ENCODE measurements around the gene LOXL3.

LOXL3 gene

DNA sequence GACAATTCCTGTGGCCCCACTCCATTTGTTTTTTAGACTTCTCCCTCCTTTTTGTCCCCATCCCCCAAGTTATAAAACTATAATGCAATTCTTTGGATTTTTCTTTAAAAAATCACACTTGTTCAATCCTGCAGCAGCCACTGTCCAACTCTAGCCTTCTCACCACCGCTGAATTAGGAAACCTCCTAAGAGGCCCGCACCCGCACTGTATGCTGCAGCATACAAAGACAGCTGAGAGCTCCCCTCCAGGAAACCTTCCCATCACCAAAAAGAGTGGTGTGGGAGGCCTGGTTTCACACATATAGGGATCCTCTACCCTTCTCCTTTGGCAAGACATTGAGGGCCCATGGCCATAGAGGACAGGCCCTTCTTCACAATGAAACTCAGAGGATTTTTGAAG lies 49.2 kb downstream of the LOXL3 start:
- no peak for DNase-seq

- no peak for DNase-seq
Observed at GRCh38 chr2:74503506-74504475, 50.0 kb downstream of the LOXL3 start.

GRCh38 chr2:74502720-74503505 lies 50.8 kb downstream of the LOXL3 start:
- peak; percentile 97 for DNase-seq

GRCh38 chr2:74502147-74502719 lies 51.5 kb downstream of the LOXL3 start:
- DNase-seq, result no peak

DNA sequence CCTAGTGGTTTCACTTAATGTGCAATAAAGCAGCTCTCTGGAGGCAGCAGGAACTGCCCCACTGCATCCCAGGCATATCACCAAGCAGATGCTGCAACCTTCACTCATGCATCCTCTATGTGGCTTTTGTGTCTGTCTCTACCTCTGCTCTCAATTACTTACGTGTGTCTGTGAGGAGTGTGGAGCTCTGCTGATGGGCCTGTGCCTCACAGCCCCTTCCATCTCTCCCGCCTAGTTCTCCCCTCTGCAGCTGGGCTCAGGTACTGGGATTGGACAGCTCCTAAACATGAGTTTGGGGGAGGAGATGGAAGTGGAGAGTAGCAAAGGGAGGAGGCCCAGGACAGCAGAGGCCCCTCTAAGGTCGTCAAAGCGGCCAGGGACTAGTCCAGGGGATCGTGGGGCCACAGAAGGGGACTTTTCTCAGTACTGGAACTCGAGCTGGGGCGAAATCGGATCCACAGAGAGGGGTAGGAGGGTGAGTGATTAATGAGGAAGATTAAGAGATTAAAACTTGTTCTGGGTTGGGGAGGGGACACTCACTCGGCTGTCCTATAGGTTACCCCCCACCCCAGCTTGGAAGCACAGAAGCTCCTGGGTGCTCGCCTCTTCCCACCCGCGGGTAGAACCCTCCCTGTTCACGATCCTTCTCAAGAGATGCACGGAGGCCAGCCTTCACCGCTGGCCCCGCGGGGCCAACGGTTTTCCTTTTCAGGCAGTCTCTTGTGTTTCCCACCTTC lies 52.2 kb downstream of the LOXL3 start:
- DNase-seq, result peak; percentile 69

DNA sequence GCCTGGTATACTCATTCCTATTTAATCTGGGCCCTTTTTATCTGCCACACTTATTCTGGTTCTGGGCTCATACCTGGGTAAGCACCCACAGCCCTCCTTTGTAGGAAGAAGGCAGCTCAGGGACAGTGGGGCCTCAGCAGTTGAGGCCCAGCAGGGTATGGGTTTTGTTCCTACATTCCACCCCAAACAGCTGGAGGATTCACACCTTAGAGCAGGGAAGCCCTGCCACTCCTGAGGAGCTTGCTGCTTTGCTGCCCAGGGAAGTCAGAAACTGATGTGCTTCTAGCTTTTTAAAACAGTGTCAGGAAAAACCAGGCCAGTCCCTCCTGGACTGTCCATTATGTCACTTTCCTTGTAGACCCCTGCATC lies 53.2 kb downstream of the LOXL3 start:
- no peak for DNase-seq

- DNase-seq, result no peak
Observed at GRCh38 chr2:74499940-74500577, 53.7 kb downstream of the LOXL3 start.

- peak; percentile 70 for DNase-seq
Observed at GRCh38 chr2:74499267-74499939, 54.3 kb downstream of the LOXL3 start, which contains the start of gene LBX2. TSS of gene LBX2 (minus strand) at chr2:74499603. CDS start at chr2:74499537, 66 bp downstream.

DNA sequence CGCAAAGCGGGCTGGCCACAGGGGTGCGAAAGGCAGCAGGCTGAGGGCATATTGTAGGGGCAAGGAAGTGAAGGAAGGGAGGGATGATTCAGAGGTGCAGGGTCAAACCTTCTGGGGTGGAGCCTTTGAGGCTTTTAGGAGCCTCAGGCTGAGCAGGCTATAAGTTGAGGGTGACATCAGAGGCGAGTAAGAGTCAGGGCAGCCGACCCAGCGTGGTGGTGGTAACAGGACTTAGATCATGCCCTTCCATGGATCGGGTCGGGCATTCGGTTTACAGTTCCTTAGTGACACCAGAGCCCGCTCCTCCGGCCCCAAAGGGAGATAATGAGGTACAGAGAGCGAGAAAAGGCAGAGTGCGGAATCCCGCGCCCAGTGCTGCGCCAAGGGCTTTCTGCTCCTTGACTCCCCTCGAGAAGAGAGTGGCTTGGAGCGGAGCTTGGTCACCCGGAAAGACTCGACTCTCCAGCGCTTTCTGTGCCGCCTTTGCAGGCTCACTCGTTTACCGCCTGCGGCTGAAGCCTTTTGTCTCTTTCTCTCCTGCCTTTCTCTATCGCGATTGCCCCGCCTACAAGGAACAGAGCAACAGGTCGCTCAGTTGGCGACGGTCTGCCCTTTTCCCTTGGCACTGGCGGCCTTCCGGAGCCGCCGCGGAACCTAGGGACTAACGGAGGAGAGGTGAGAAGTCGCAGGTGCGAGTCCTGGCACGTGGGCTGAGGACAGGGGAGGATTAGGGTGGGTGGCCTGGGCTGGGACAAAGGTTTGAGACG lies 55.1 kb downstream of the LOXL3 start:
- peak; percentile 73 for DNase-seq

- DNase-seq, result peak; percentile 77
Observed at GRCh38 chr2:74497777-74498499, 55.8 kb downstream of the LOXL3 start.

DNA sequence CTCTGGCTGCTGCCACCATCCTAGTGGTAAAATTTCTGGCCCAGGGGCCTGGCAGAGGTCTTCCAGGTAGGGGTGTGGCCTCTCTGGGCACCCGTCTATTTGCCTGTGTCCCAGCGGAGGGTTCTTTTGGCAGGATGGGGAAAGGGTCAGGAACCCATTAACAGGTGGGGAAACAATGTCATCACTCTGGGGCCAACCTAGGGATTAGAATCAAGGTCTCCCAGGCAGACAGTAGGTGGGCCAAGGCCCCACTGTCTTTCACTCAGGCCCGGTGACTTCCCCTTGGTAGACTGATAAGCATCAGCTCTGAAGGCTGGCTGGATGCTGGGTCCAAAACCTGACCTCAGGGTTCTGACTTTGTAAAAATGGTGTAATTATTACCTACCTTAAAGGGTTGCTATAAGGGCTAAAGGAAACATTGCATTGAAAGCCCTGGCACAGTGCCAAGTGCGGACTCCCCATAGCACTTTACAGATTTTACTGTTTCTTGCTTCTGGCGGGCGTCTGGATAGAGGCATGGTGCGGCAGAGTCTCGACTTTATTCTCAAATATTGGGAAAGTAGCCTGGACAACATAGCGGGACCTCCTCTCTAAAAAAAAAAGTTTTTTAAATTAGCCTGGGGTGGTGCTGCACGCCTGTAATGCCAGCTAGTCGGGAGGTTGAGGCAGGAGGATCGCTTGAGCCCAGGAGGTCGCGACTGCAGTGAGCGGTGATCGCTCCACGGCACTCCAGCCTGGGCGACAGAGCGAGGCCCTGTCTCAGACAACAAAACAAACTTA lies 56.6 kb downstream of the LOXL3 start:
- DNase-seq, result peak; percentile 38

DNA sequence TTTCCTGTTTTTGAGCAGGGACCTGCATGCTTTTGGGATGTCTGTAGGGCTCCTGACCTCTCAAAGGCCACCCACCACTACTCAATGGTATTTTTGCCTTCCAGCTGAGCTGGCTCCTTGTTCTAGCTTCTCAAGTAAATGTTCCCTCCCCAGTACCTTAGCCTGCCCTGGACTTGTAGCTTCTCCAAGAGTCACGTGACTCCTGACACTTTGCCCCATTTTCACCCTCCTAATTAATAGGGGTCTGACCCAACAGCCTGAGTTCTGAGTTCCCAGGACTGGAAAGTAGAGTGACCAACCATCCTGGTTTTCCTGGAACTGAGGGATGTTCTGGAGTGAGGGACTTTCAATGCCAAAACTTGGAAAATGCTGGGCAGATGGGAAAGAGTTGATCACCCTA lies 58.3 kb downstream of the LOXL3 start:
- peak; percentile 35 for DNase-seq

DNA sequence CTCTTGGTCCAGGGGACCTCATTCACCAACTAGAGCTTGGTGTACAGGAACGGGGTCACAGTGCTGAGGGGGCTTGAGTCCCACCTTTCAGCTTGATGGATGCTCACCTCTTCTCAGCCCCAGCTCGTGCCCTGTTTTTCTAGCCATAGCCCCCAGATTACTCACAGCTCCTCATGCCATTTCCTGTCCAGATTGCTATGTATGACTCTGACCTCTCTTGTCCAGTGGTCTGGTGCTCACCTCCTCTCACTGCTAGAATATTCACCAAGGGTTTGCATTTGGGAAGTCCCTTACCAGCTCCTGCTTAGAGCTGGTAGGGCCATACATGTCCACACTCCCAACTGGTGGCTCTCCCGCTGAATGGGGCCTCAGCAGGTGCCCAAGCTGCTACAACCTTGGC lies 60.2 kb downstream of the LOXL3 start:
- DNase-seq, result no peak

- no peak for DNase-seq
Observed at GRCh38 chr2:74491648-74492544, 61.8 kb downstream of the LOXL3 start.

- no peak for DNase-seq
Observed at GRCh38 chr2:74489906-74490305, 63.8 kb downstream of the LOXL3 start.

DNA sequence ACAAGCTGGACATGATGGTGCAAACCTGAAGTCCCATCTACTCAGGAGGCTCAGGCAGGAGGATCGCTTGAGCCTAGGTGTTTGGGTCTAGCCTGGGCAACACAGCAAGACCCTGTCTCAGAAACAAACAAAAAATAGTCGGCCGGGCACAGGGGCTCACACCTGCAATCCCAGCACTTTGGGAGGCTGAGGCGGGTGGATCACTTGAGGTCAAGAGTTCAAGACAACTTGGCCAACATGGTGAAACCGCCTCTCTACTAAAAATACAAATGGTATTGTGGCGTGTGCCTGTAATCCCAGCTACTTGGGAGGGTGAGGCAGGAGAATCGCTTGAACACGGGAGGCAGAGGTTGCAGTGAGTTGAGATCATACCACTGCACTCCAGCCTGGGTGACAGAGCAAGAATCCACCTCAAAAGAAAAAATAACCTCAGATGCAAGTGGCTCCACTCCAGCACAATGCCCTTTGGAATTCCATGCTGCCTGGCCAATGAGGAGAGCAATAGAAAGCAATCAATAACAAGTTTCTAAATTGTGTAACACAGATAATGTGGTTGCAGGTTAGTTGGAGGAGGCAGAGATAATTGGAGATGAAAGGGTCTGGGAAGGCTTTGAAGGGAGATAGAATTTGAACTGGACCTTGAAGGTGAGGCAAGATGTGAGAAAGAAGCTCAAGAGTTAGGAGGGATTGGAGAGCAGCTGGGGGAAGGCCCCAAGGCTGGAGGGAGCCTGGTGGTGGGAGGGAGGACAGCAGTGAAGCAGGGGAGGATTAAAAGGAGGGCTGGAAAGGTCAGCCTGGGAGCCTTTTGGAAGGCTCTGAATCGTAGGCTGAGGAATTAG lies 64.9 kb downstream of the LOXL3 start:
- no peak for DNase-seq

GRCh38 chr2:74486141-74486540 lies 67.6 kb downstream of the LOXL3 start:
- DNase-seq, result no peak

All from islet precursor cell (in vitro differentiated cells).